ENCODE results near the gene C16orf86.

DNA sequence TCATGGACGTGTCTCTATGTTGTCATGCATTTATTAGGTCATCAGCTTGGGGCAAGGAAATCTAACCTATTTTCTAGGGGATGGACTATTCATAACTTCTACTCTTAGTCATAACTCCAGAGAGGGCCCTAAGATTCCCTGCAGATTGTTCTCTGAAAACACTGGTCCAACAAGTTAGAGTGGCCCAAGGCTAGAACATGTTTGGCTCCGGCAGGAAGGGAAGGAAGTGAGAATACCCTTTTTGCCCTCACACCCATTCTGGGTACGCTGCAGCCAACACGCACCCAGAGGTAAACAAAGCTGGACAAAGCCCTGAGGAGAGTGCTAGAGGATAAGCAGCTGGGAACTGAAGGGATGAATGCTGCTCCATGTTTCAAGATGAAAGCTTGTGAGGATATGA is 9.9 kb downstream of the C16orf86 start:
- TF ChIP-seq, protein P1, sequence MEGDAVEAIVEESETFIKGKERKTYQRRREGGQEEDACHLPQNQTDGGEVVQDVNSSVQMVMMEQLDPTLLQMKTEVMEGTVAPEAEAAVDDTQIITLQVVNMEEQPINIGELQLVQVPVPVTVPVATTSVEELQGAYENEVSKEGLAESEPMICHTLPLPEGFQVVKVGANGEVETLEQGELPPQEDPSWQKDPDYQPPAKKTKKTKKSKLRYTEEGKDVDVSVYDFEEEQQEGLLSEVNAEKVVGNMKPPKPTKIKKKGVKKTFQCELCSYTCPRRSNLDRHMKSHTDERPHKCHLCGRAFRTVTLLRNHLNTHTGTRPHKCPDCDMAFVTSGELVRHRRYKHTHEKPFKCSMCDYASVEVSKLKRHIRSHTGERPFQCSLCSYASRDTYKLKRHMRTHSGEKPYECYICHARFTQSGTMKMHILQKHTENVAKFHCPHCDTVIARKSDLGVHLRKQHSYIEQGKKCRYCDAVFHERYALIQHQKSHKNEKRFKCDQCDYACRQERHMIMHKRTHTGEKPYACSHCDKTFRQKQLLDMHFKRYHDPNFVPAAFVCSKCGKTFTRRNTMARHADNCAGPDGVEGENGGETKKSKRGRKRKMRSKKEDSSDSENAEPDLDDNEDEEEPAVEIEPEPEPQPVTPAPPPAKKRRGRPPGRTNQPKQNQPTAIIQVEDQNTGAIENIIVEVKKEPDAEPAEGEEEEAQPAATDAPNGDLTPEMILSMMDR (IDR thresholded peaks at IDR 0.05): no peak
- TF ChIP-seq EP300 (IDR thresholded peaks at IDR 0.05): no peak
- TF ChIP-seq POLR2A (IDR thresholded peaks at IDR 0.05): no peak
- TF ChIP-seq POLR2AphosphoS5 (IDR thresholded peaks at IDR 0.05): no peak

Measured in gastroesophageal sphincter (tissue), 3 donors.